GM23338 (cell line): ENCODE measurements around the gene SLC16A12. TPM values are rescaled to one million over a fixed set of nuclear protein-coding genes. Genes with fewer than 3 reads are reported as not detected.

Source experiments
- ATAC-seq: fragments of 200-7000 bp; cut with Tn5 transposase; 3 replicates; pipeline ENCODE4 v1.9.1; 2020
- DNase-seq: peaks from one replicate; pipeline ENCODE4 v3.0.0-alpha.2; 2015; ENCODE audit warnings: low spot score
- H2AFZ ChIP-seq: fragments of 200-600 bp; sonication (generic); 2 replicates; pipeline ENCODE4 v1.8.0; 2016; ENCODE audit warnings: antibody characterized with exemption, mild to moderate bottlenecking, moderate library complexity
- H3F3A ChIP-seq: fragments of 200-600 bp; sonication (generic); replicated peaks from 2 replicates; pipeline ENCODE4 v1.8.0; 2017; ENCODE audit warnings: antibody characterized with exemption, mixed run types, low read depth
- H3K27ac ChIP-seq: fragments of 200-600 bp; sonication (generic); 2 replicates; pipeline ENCODE4 v1.6.1; 2016; ENCODE audit warnings: low read depth
- H3K27me3 ChIP-seq: fragments of 200-600 bp; sonication (generic); 2 replicates; pipeline ENCODE4 v1.8.0; 2016; ENCODE audit warnings: mild to moderate bottlenecking, mixed run types, moderate library complexity; ENCODE audit not compliant: insufficient read depth
- H3K36me3 ChIP-seq: fragments of 200-600 bp; sonication (generic); 2 replicates; pipeline ENCODE4 v1.8.0; 2016; ENCODE audit warnings: mild to moderate bottlenecking; ENCODE audit not compliant: insufficient read depth
- H3K4me1 ChIP-seq: fragments of 200-600 bp; sonication (generic); 2 replicates; pipeline ENCODE4 v1.8.0; 2016; ENCODE audit warnings: mild to moderate bottlenecking, moderate library complexity; ENCODE audit not compliant: insufficient read depth
- H3K4me2 ChIP-seq: fragments of 200-600 bp; sonication (generic); 2 replicates; pipeline ENCODE4 v1.7.1; 2017; ENCODE audit warnings: mixed run types
- H3K4me3 ChIP-seq: fragments of 200-600 bp; sonication (generic); 2 replicates; pipeline ENCODE4 v1.6.1; 2016; ENCODE audit warnings: mixed run types
- H3K79me2 ChIP-seq: fragments of 200-600 bp; sonication (generic); replicated peaks from 2 replicates; pipeline ENCODE4 v1.8.0; 2017; ENCODE audit warnings: mild to moderate bottlenecking; ENCODE audit not compliant: insufficient read depth
- H3K9me2 ChIP-seq: fragments of 200-600 bp; sonication (generic); 2 replicates; pipeline ENCODE4 v1.8.0; 2017; ENCODE audit not compliant: insufficient read depth
- H4K20me1 ChIP-seq: fragments of 200-600 bp; sonication (generic); replicated peaks from 2 replicates; pipeline ENCODE4 v1.8.0; 2017; ENCODE audit warnings: mild to moderate bottlenecking; ENCODE audit not compliant: insufficient read depth
- H3K27ac Mint-ChIP-seq: 2 replicates; pipeline ENCODE4 v1.8.0; 2020; ENCODE audit warnings: inconsistent platforms, mild to moderate bottlenecking, moderate library complexity, mixed read lengths
- H3K27me3 Mint-ChIP-seq: 3 replicates; pipeline ENCODE4 v1.8.0; 2022; ENCODE audit warnings: low read depth, mild to moderate bottlenecking, moderate library complexity, mixed read lengths, inconsistent platforms; ENCODE audit not compliant: insufficient read depth, poor library complexity
- H3K36me3 Mint-ChIP-seq: 3 replicates; pipeline ENCODE4 v1.8.0; 2021; ENCODE audit warnings: low read depth, mild to moderate bottlenecking, inconsistent platforms, moderate library complexity, mixed read lengths
- H3K4me1 Mint-ChIP-seq: 3 replicates; pipeline ENCODE4 v1.8.0; 2020; ENCODE audit warnings: mild to moderate bottlenecking, inconsistent platforms, mixed read lengths
- H3K4me3 Mint-ChIP-seq: 3 replicates; pipeline ENCODE4 v1.8.0; 2021; ENCODE audit warnings: moderate library complexity, mild to moderate bottlenecking, inconsistent platforms, mixed read lengths
- H3K9me3 Mint-ChIP-seq: 3 replicates; pipeline ENCODE4 v1.8.0; 2020; ENCODE audit warnings: moderate library complexity, mild to moderate bottlenecking, inconsistent platforms, mixed read lengths
- CREB1 ChIP-seq: fragments of 250-450 bp; sonication (Bioruptor Pico); IDR thresholded peaks from 2 replicates; pipeline ENCODE4 v1.5.0; 2020; ENCODE audit warnings: low read depth, mild to moderate bottlenecking, moderate library complexity
- EZH2 ChIP-seq: fragments of 200-600 bp; sonication (generic); IDR thresholded peaks from one replicate; pipeline ENCODE4 v1.8.0; 2017; ENCODE audit warnings: antibody characterized with exemption, mild to moderate bottlenecking, low read depth; ENCODE audit not compliant: unreplicated experiment
- EZH2phosphoT487 ChIP-seq: fragments of 200-600 bp; sonication (generic); IDR thresholded peaks from one replicate; pipeline ENCODE4 v1.8.1; 2018; ENCODE audit warnings: antibody characterized with exemption; ENCODE audit not compliant: unreplicated experiment
- JUNB ChIP-seq: IDR thresholded peaks from one replicate; pipeline ENCODE4 v1.6.1; 2016; ENCODE audit warnings: antibody characterized with exemption; ENCODE audit not compliant: unreplicated experiment
- NANOG ChIP-seq: IDR thresholded peaks from 2 replicates; pipeline ENCODE4 v1.6.1; 2016; ENCODE audit warnings: antibody characterized with exemption, borderline replicate concordance
- POLR2AphosphoS5 ChIP-seq: IDR thresholded peaks from 2 replicates; pipeline ENCODE4 v1.6.1; 2016; ENCODE audit warnings: antibody characterized with exemption, low read depth
- STAT1 ChIP-seq: IDR thresholded peaks from one replicate; pipeline ENCODE4 v1.6.1; 2016; ENCODE audit warnings: antibody characterized with exemption; ENCODE audit not compliant: unreplicated experiment
- ZNF114 ChIP-seq: fragments of 250-450 bp; sonication (Bioruptor Pico); IDR thresholded peaks from 2 replicates; pipeline ENCODE4 v1.5.0; 2020; ENCODE audit warnings: mild to moderate bottlenecking, moderate library complexity
- ZNF331 ChIP-seq: fragments of 250-450 bp; sonication (Bioruptor Pico); IDR thresholded peaks from 2 replicates; pipeline ENCODE4 v1.5.0; 2020; ENCODE audit warnings: low read depth, mild to moderate bottlenecking, moderate library complexity
- polyA plus RNA-seq: library from polyadenylated mRNA; unstranded; fragments of >200 nt; fragmentation: Nextera tagmentation; extraction: Ambion mirVana; gene quantifications from 2 replicates; pipeline ENCODE4 v1.2.1, GENCODE V29; 2016
- total RNA-seq: library from RNA; depleted of rRNA; stranded (reverse); fragments of >200 nt; shearing (Covaris generic); gene quantifications from 2 replicates; pipeline ENCODE4 v1.2.3, GENCODE V29; 2014
- TF ChIP-seq, protein P1 (sequence below): IDR thresholded peaks from 2 replicates; pipeline ENCODE4 v1.6.1; 2016; ENCODE audit warnings: antibody characterized with exemption
- TF ChIP-seq, protein P2 (sequence below): fragments of 250-450 bp; sonication (Bioruptor Pico); IDR thresholded peaks from 2 replicates; pipeline ENCODE4 v1.5.0; 2020; ENCODE audit warnings: mild to moderate bottlenecking, moderate library complexity
- TF ChIP-seq, protein P3 (sequence below), 2 experiments: fragments of 200-600 bp in 1 of 2; sonication (generic) in 1 of 2; conservative IDR thresholded peaks; 2 replicates each; pipeline versions ENCODE4 v1.5.1 to v1.6.1; 2016 to 2017; ENCODE audit warnings: antibody characterized with exemption in 2 of 2, low read depth in 2 of 2, mild to moderate bottlenecking in 2 of 2, moderate library complexity in 1 of 2

SLC16A12 gene
- total and polyA plus RNA-seq, 2 experiments from 2014 or later = 0.84 to 2.0 TPM

DNA sequence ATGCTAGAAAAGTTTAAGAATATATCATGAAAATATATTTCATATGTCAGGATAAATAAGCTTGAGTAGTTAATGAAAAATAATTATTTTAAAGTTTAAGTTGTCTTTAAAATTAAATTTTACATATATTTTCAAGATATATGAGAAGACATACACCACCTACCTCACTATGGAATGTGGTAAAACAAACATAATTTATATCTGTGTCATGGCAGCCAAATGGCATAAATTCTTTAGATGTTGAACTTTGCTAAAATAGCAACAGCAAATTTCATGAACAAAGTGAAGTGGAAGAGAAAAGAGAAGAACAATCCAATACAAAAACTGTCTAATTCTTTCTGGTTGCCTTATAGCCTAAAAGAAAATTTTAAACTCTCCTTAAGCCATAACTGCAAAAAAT lies 39.6 kb upstream of the SLC16A12 start:
- no peak overlapping the region for H3K4me2 ChIP-seq

DNA sequence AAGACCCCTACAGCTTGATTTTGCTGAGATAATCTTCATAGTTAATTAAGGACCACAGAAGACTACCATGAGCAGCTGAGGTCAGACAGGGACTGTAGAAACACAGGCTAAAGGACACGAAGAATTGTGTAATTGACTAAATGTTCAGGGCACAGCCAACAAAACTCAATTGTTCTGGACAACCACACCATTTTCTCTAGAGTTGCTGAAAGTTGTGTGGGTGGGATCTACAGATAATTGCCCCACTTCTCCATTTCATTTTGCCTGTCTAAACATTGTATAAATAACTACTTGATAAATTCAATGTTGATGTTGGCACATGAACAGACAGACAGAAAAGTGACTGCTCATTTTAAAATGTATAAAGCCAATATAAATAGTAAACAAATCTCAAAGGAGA lies 39.0 kb upstream of the SLC16A12 start:
- no peaks in the 10 kb centered on the region for H3K27me3 Mint-ChIP-seq
- no peaks in the 10 kb centered on the region for H3K4me1 Mint-ChIP-seq
- no peaks in the 10 kb centered on the region for H3K36me3 Mint-ChIP-seq
- no peaks in the 10 kb centered on the region for H3K4me1 ChIP-seq
- no peak overlapping the region for H3K4me3 Mint-ChIP-seq
- no peak overlapping the region for H3K27ac Mint-ChIP-seq
- no peak overlapping the region for H2AFZ ChIP-seq
- no peaks in the 10 kb centered on the region for H3F3A ChIP-seq
- H3K36me3 ChIP-seq = no peaks in the 10 kb centered on the region
- no peaks in the 10 kb centered on the region for H4K20me1 ChIP-seq
- H3K4me3 ChIP-seq = no peak overlapping the region
- no peaks in the 10 kb centered on the region for H3K79me2 ChIP-seq
- no peak overlapping the region for H3K4me2 ChIP-seq
- no peaks in the 10 kb centered on the region for H3K9me2 ChIP-seq
- TF ChIP-seq, protein P1, sequence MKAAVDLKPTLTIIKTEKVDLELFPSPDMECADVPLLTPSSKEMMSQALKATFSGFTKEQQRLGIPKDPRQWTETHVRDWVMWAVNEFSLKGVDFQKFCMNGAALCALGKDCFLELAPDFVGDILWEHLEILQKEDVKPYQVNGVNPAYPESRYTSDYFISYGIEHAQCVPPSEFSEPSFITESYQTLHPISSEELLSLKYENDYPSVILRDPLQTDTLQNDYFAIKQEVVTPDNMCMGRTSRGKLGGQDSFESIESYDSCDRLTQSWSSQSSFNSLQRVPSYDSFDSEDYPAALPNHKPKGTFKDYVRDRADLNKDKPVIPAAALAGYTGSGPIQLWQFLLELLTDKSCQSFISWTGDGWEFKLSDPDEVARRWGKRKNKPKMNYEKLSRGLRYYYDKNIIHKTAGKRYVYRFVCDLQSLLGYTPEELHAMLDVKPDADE = no peak
- no peak for TF ChIP-seq JUNB
- no peak for TF ChIP-seq CREB1
- no peak for TF ChIP-seq EZH2
- TF ChIP-seq STAT1 = no peak
- TF ChIP-seq, protein P2, sequence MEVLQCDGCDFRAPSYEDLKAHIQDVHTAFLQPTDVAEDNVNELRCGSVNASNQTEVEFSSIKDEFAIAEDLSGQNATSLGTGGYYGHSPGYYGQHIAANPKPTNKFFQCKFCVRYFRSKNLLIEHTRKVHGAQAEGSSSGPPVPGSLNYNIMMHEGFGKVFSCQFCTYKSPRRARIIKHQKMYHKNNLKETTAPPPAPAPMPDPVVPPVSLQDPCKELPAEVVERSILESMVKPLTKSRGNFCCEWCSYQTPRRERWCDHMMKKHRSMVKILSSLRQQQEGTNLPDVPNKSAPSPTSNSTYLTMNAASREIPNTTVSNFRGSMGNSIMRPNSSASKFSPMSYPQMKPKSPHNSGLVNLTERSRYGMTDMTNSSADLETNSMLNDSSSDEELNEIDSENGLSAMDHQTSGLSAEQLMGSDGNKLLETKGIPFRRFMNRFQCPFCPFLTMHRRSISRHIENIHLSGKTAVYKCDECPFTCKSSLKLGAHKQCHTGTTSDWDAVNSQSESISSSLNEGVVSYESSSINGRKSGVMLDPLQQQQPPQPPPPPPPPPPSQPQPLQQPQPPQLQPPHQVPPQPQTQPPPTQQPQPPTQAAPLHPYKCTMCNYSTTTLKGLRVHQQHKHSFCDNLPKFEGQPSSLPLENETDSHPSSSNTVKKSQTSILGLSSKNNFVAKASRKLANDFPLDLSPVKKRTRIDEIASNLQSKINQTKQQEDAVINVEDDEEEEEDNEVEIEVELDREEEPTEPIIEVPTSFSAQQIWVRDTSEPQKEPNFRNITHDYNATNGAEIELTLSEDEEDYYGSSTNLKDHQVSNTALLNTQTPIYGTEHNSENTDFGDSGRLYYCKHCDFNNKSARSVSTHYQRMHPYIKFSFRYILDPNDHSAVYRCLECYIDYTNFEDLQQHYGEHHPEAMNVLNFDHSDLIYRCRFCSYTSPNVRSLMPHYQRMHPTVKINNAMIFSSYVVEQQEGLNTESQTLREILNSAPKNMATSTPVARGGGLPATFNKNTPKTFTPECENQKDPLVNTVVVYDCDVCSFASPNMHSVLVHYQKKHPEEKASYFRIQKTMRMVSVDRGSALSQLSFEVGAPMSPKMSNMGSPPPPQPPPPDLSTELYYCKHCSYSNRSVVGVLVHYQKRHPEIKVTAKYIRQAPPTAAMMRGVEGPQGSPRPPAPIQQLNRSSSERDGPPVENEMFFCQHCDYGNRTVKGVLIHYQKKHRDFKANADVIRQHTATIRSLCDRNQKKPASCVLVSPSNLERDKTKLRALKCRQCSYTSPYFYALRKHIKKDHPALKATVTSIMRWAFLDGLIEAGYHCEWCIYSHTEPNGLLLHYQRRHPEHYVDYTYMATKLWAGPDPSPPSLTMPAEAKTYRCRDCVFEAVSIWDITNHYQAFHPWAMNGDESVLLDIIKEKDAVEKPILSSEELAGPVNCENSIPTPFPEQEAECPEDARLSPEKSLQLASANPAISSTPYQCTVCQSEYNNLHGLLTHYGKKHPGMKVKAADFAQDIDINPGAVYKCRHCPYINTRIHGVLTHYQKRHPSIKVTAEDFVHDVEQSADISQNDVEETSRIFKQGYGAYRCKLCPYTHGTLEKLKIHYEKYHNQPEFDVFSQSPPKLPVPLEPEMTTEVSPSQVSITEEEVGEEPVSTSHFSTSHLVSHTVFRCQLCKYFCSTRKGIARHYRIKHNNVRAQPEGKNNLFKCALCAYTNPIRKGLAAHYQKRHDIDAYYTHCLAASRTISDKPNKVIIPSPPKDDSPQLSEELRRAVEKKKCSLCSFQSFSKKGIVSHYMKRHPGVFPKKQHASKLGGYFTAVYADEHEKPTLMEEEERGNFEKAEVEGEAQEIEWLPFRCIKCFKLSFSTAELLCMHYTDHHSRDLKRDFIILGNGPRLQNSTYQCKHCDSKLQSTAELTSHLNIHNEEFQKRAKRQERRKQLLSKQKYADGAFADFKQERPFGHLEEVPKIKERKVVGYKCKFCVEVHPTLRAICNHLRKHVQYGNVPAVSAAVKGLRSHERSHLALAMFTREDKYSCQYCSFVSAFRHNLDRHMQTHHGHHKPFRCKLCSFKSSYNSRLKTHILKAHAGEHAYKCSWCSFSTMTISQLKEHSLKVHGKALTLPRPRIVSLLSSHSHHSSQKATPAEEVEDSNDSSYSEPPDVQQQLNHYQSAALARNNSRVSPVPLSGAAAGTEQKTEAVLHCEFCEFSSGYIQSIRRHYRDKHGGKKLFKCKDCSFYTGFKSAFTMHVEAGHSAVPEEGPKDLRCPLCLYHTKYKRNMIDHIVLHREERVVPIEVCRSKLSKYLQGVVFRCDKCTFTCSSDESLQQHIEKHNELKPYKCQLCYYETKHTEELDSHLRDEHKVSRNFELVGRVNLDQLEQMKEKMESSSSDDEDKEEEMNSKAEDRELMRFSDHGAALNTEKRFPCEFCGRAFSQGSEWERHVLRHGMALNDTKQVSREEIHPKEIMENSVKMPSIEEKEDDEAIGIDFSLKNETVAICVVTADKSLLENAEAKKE (CRISPR knock-in tag) = no peak
- TF ChIP-seq POLR2AphosphoS5 = no peak
- no peak for TF ChIP-seq ZNF331 (CRISPR knock-in tag)
- no peak for TF ChIP-seq EZH2phosphoT487
- TF ChIP-seq ZNF114 (CRISPR knock-in tag) = no peak
- TF ChIP-seq NANOG = no peak
- TF ChIP-seq, protein P3, sequence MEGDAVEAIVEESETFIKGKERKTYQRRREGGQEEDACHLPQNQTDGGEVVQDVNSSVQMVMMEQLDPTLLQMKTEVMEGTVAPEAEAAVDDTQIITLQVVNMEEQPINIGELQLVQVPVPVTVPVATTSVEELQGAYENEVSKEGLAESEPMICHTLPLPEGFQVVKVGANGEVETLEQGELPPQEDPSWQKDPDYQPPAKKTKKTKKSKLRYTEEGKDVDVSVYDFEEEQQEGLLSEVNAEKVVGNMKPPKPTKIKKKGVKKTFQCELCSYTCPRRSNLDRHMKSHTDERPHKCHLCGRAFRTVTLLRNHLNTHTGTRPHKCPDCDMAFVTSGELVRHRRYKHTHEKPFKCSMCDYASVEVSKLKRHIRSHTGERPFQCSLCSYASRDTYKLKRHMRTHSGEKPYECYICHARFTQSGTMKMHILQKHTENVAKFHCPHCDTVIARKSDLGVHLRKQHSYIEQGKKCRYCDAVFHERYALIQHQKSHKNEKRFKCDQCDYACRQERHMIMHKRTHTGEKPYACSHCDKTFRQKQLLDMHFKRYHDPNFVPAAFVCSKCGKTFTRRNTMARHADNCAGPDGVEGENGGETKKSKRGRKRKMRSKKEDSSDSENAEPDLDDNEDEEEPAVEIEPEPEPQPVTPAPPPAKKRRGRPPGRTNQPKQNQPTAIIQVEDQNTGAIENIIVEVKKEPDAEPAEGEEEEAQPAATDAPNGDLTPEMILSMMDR (conservative IDR thresholded peaks at IDR 0.05; ENCODE audit: low read depth in 2 of 2) = no peak
- DNase-seq (no peak), ATAC-seq (no peak)
- no peaks in the 10 kb centered on the region for H3K27me3 ChIP-seq
- no peaks in the 10 kb centered on the region for H3K9me3 Mint-ChIP-seq
- no peak overlapping the region for H3K27ac ChIP-seq

More for the DNA sequence above, 39.6 kb upstream of the SLC16A12 start:
- Mint-ChIP-seq H3K27me3 (no peaks in the 10 kb centered on the region), H3K4me3 (no peak overlapping the region), H3K9me3 (no peaks in the 10 kb centered on the region), H3K4me1 (no peaks in the 10 kb centered on the region), H3K36me3 (no peaks in the 10 kb centered on the region), H3K27ac (no peak overlapping the region)
- Histone ChIP-seq H3K27me3 (no peaks in the 10 kb centered on the region), H3K9me2 (no peaks in the 10 kb centered on the region), H3K79me2 (no peaks in the 10 kb centered on the region), H3K4me3 (no peak overlapping the region), H3K27ac (no peak overlapping the region), H4K20me1 (no peaks in the 10 kb centered on the region), H3K36me3 (no peaks in the 10 kb centered on the region), H2AFZ (no peak overlapping the region), H3K4me1 (no peaks in the 10 kb centered on the region), H3F3A (no peaks in the 10 kb centered on the region)
- TF ChIP-seq ZNF114 (CRISPR knock-in tag) (no peak), EZH2 (no peak), ZNF331 (CRISPR knock-in tag) (no peak)
- no peak for ATAC-seq
- DNase-seq = no peak
